ENCODE data around the gene TBC1D10B.
A peak's percentile ranks its signal among the peaks of the same experiment; 100 is the strongest.

The TBC1D10B gene

DNA sequence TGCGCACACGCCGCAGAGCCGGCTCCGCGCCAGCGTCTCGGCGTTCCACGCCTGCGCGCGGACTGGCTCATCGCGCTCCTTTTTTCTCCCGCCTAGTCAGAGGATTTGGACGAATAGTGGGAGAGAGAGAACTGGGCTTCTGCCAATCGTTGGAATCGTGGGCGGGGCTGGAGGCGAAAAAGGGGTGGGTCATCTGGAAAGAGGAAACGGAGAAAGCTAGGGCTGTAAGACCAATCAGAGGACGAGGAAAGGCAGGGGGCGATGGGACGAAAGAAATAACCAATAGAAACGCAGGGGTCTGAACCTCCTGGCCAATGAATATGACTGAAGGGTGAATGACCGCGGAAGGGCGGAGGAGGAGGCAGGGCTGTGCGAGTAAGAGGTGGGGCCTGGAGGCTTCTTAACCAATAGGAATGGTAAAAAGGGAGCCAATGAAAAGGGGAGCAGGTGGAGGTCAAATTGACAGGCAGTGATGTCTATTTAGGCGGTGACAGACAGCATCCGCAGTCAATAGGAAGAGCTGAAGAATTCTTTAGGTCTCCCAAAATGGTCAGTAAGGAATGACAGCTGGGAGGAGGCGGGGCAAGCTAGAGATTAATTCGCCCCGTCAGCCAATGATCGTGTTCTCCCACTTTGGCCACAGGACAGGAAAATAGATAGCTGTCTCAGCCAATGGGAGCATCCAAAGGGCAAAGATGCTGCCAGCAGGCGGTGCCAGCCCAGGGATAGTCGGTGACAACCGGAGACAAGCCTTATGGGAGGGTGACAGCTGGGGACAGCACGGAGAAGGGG, at the start of gene TBC1D10B:
Gene TBC1D10B, minus strand, starts transcription at position 39 of the 792 bp plus-strand sequence. CDS start 311 bp downstream, outside the sequence.
- peak; percentile 100 for DNase-seq (ENCODE audit: low spot score)

DNA sequence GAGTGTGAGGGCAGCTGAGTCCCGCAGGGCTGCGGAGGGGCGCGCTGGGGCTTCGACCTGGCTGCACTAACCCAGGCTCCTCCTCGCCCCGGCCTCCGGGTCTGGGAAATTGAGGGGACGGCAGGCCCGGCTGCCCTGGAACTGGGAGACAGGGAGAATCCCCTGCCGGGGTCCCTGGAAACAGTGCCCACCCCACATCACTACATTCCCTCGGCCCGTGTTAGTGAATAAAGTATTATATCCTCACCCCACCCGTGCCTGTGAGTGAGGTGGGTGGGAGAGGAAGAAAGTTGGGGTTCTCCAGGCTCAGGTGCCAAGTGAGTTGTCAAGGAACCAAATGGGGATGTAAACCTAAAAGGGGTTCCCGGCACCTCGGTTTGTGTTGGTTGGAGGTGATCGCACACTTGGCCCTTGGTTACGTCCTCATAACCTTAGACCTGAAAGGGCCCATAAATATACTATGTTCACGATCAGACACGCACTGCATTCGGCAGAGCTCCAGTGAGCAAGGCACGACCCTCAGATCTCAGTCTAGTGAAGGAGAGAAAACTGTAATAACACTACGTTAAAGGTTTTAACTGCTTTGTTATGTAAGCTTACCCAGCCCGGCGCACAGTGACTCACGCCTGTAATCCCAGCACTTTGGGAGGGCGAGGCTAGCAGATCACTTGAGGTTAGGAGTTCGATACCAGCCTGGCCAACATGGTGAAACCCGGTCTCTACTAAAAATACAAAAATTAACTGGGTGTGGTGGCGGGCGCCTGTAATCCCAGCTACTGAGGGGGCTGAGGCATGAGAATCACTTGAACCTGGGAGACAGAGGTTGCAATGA, 48.3 kb upstream of the TBC1D10B start:
- no peak for DNase-seq (ENCODE audit: low spot score)

DNA sequence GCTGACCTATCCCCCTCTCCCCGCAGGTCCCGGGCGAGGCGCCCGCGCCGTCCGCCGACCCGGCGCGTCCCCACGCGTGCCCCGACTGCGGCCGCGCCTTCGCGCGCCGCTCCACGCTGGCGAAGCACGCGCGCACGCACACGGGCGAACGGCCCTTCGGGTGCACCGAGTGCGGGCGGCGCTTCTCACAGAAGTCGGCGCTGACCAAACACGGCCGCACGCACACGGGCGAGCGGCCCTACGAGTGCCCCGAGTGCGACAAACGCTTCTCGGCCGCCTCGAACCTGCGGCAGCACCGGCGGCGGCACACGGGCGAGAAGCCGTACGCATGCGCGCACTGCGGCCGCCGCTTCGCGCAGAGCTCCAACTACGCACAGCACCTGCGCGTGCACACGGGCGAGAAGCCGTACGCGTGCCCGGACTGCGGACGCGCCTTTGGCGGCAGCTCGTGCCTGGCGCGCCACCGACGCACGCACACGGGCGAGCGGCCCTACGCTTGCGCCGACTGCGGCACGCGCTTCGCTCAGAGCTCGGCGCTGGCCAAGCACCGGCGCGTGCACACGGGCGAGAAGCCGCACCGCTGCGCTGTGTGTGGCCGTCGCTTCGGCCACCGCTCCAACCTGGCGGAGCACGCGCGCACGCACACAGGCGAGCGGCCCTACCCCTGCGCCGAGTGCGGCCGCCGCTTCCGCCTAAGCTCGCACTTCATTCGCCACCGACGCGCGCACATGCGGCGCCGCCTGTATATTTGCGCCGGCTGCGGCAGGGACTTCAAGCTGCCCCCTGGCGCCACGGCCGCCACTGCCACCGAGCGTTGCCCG, 47.4 kb upstream of the TBC1D10B start:
- DNase-seq (ENCODE audit: low spot score), result peak; percentile 80

DNA sequence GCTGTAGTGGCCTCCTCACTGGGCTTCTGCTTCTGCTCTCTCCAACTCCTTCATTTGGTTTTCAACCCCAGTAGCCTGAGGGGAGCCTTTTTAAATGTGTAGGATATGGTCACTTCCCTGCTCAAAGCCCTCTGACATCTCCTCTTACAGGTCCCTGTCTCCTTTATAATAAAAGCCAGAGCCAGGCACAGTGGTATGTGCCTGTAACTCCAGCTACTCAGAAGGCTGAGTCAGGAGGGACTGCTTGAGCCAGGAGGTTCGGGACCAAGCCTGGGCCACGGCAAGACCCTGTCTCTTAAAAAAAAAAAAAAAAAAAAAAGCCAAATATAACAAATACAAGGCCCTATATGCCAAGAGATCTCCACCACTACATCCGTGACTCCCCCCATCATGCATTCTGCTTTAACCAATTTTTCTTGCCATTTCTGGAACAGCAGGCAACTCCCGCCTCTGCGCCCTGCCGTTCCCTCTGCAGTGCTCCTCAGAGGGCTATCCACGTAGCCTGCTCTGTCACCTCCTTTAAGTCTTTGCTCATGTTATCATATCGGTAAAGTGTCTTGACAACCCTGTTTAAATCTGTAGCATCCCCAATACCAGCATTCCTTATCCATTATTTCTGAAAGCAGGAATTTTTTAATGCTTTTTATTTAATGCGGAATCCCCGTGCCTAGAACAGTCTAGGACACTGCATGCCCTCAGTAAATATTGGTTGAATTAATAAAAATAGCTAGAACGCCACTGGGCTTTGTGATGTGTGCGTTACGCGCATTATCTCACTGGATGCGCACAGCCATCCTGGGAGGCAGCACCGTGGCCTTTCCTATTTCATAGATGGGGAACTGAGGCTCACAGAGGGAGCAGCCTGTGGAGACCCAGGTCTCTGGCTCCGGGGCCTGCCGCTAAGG, 46.6 kb upstream of the TBC1D10B start:
- no peak for DNase-seq (ENCODE audit: low spot score)

GRCh38 chr16:30416047-30416603, 45.8 kb upstream of the TBC1D10B start:
- DNase-seq (ENCODE audit: low spot score), result no peak

- no peak for DNase-seq (ENCODE audit: low spot score)
These were observed 43.9 kb upstream of the TBC1D10B start for GRCh38 chr16:30414159-30414558.

GRCh38 chr16:30413112-30413806, 43.0 kb upstream of the TBC1D10B start:
- no peak for DNase-seq (ENCODE audit: low spot score)

DNA sequence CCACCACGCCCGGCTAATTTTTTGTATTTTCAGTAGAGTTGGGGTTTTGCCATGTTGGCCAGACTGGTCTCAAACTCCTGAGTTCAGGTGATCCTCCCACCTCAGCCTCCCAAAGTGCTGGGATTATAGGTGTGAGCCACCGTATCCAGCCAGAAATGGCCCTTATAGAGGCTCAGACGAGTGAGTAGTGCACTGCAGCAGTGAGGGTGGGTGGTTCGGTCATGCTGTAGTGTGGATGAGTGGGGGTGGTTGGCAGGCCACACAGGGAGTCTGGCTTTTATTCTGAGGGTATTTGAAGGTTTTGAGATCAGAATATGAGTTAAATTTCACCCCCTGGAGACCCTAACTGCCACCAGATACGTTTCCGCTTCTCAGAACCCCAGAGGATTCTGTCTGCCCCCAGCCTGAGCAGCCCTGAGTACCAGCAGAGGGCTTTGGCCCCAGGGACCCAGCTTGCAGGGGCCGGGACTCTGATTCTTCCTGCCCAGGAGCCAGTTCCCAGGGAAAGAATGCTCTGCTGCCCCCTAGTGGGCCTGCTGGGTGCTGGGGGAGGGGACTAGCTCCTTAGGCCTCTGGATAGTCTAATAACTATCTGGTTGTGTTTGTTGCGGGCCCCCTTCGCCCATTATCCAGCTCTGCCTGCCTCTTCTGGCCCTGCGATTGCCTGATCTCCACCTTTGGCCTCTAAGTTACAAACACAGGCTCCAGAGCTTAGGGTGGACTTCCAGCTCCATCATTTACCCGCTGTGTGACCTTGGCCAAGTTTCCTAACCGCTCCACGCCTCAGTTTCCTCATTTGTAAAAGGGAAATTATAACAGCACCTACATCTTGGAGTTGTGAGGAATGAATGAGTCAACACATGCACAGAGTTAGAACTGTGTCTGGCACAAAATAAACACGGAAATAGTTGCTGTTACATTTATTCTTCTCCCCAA, 39.1 kb upstream of the TBC1D10B start:
- DNase-seq (ENCODE audit: low spot score), result peak; percentile 96

- DNase-seq (ENCODE audit: low spot score), result peak; percentile 27
These were observed 37.7 kb upstream of the TBC1D10B start for GRCh38 chr16:30407804-30408534.

- DNase-seq (ENCODE audit: low spot score), result peak; percentile 92
These were observed 37.0 kb upstream of the TBC1D10B start, which contains the start of gene ZNF771 for GRCh38 chr16:30407102-30407803. ZNF771 (plus strand) TSS chr16:30407606; CDS start chr16:30408054, 448 bp downstream.

- DNase-seq (ENCODE audit: low spot score), result no peak
These were observed 36.5 kb upstream of the TBC1D10B start for GRCh38 chr16:30406795-30407101.

GRCh38 chr16:30401768-30402425, 31.6 kb upstream of the TBC1D10B start:
- DNase-seq (ENCODE audit: low spot score), result no peak

- DNase-seq (ENCODE audit: low spot score), result no peak
These were observed 29.3 kb upstream of the TBC1D10B start for GRCh38 chr16:30399435-30400186.

- DNase-seq (ENCODE audit: low spot score), result no peak
These were observed 28.6 kb upstream of the TBC1D10B start for GRCh38 chr16:30398661-30399434.

- DNase-seq (ENCODE audit: low spot score), result no peak
These were observed 27.7 kb upstream of the TBC1D10B start for GRCh38 chr16:30397776-30398660.

Data from NAMALWA (cell line).